Gastrocnemius medialis (tissue), 4 donors: ENCODE measurements around the gene MMD2. TPM values are rescaled to one million over a fixed set of nuclear protein-coding genes. Genes with fewer than 3 reads are reported as not detected.

Experiments
- ATAC-seq, 2 donors: fragments of 150-250 bp; one replicate each; pipeline ENCODE4 v1.9.1; 2016
- DNase-seq, 2 donors: peaks; one replicate each; pipeline ENCODE4 v3.0.0-alpha.2; 2019
- H3K27ac ChIP-seq, 4 donors: fragments of 200-600 bp; sonication (generic); 1 replicate in 1 of 4; 2 replicates in 3 of 4; pipeline ENCODE4 v1.5.1; 2016 to 2018; ENCODE audit warnings: mild to moderate bottlenecking in 2 of 4, moderate library complexity in 1 of 4
- H3K27me3 ChIP-seq, 3 donors: fragments of 200-600 bp; sonication (generic) in 2 of 3; 1 replicate in 1 of 3; 2 replicates in 2 of 3; pipeline versions ENCODE4 v1.5.1 to v1.6.0; 2016 to 2019; ENCODE audit warnings: mild to moderate bottlenecking in 1 of 3, moderate library complexity in 1 of 3
- H3K36me3 ChIP-seq, 2 donors: fragments of 200-600 bp; sonication (generic) in 1 of 2; one replicate each; pipeline ENCODE4 v1.5.1; 2017 to 2018
- H3K4me1 ChIP-seq, 2 donors: fragments of 200-600 bp; sonication (generic) in 1 of 2; one replicate each; pipeline ENCODE4 v1.5.1; 2016 to 2017; ENCODE audit warnings: mild to moderate bottlenecking in 2 of 2
- H3K4me3 ChIP-seq, 4 donors: fragments of 200-600 bp; sonication (generic) in 3 of 4; 1 replicate in 1 of 4; 2 replicates in 3 of 4; pipeline ENCODE4 v1.5.1; 2016 to 2019; ENCODE audit warnings: mild to moderate bottlenecking in 2 of 4
- H3K9me3 ChIP-seq, 3 donors: fragments of 200-600 bp; sonication (generic) in 2 of 3; 1 replicate in 1 of 3; 2 replicates in 2 of 3; pipeline ENCODE4 v1.5.1; 2016 to 2019
- CTCF ChIP-seq, 5 experiments: fragments of 450-650 bp in 3 of 5; fragments of 200-600 bp in 2 of 5; sonication (generic) in 2 of 5; IDR thresholded peaks in 4 of 5; conservative IDR thresholded peaks in 1 of 5; 1 replicate in 4 of 5; 2 replicates in 1 of 5; pipeline ENCODE4 v1.5.1; 2016 to 2019; ENCODE audit warnings: antibody characterized with exemption in 5 of 5, mild to moderate bottlenecking in 3 of 5, moderate library complexity in 3 of 5
- POLR2A ChIP-seq, 2 donors: fragments of 450-650 bp; IDR thresholded peaks; one replicate each; pipeline ENCODE4 v1.6.1; 2017; ENCODE audit warnings: antibody characterized with exemption in 2 of 2, mild to moderate bottlenecking in 2 of 2, moderate library complexity in 2 of 2
- in situ Hi-C, 4 donors: fragments of 200-750 bp; cut with MboI; loops; one replicate each; pipeline versions ENCODE4 v1.15.0 to v1.8.0; 2017; ENCODE audit warnings: low sequenced_read_pairs in 4 of 4
- intact Hi-C: fragments of 100-400 bp; cut with DNase I; formaldehyde crosslinking; loops from one replicate; pipeline ENCODE4 v1.15.1; 2023; ENCODE audit warnings: low total_unique reads
- total RNA-seq, 4 donors: library from RNA; depleted of rRNA; stranded (reverse); fragments of >200 nt; gene quantifications; one replicate each; pipeline versions ENCODE4 v1.1.0 to v1.2.3, GENCODE V29; 2016

The MMD2 gene
- total RNA-seq, 4 donors from 2014 or later, result not detected

DNA sequence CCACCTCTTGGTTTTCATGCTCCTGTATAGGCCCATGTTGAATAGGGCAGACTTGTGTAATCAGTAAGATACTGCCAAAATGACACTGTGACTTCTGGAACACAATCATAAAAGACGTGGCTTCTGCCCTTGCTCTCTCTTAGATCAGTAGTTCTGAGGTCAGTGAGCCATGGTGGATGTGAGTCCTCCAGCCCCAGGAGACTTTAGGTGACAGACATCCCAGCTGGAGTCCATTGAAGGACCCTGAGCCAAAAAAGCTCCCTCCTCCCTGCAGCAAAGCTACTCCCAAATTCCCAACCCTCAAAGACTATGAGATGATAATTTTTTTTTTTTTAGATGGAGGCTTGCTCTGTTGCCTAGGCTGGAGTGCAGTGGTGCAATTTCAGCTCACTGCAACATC lies 72.3 kb downstream of the MMD2 start:
- Histone ChIP-seq H3K36me3 (no peaks in the 10 kb centered on the region), H3K27me3 (peaks cover 0 to 10% (median 4%) of the 10 kb centered on the region in 3 donors), H3K27ac (no peak overlapping the region), H3K4me3 (no peak overlapping the region), H3K9me3 (no peaks in the 10 kb centered on the region), H3K4me1 (peaks cover 0 to 4% of the 10 kb centered on the region in 2 donors)
- in situ Hi-C loops (loop anchor here in 1 of 4 donors (10.0 kb wide), 1 partner anchor 92 kb away; no protein-coding TSS in a partner anchor), intact Hi-C loops (no loop called here)
- ATAC-seq (no peak), DNase-seq (no peak)
- TF ChIP-seq POLR2A (IDR thresholded peaks at IDR 0.05) (no peak), CTCF (IDR thresholded peaks at IDR 0.05 in 4 of 5, conservative IDR thresholded peaks at IDR 0.05 in 1 of 5) (no peak)

DNA sequence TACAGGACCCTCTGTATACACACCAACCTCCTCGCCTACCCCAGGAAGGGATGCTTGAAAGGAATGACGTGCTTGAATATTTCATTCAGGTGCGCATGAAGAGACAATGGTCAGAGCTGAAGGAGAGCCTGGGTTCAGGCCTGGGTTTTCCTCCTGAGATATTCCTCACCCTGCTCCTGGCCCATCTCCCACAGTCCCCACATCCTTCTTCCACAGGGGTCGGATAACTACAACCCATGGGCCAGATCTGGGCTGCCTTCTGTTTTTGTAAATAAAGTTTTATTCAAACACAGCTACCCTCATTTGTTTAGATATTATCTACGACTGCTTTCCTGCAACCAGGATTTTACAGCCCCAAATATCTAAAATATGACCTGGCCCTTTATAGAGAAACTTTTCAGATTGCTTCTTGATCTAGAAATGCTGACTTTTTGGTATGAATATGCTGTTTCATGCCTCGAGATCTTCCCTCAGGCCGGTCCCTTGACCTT lies 73.6 kb downstream of the MMD2 start:
- Histone ChIP-seq H3K4me3 (no peak overlapping the region), H3K27me3 (peaks cover 0 to 10% (median 4%) of the 10 kb centered on the region in 3 donors), H3K27ac (no peak overlapping the region), H3K36me3 (no peaks in the 10 kb centered on the region), H3K4me1 (peaks cover 0 to 4% of the 10 kb centered on the region in 2 donors), H3K9me3 (no peaks in the 10 kb centered on the region)
- no peak for DNase-seq
- in situ Hi-C loops (loop anchor here in 1 of 4 donors (10.0 kb wide), 1 partner anchor 91 kb away; no protein-coding TSS in a partner anchor), intact Hi-C loops (no loop called here)
- TF ChIP-seq POLR2A (IDR thresholded peaks at IDR 0.05), result no peak
- no peak for TF ChIP-seq CTCF (IDR thresholded peaks at IDR 0.05 in 4 of 5, conservative IDR thresholded peaks at IDR 0.05 in 1 of 5)
- ATAC-seq, result no peak

GRCh38 chr7:4884164-4884563 lies 74.8 kb downstream of the MMD2 start:
- H3K4me3 ChIP-seq, result no peak overlapping the region
- no peaks in the 10 kb centered on the region for H3K9me3 ChIP-seq
- in situ Hi-C loops (loop anchor here in 1 of 4 donors (10.0 kb wide), 1 partner anchor 89 kb away; no protein-coding TSS in a partner anchor), intact Hi-C loops (loop anchor here (5.0 kb wide), 1 partner anchor 242 kb away; no protein-coding TSS in a partner anchor)
- no peak for TF ChIP-seq POLR2A (IDR thresholded peaks at IDR 0.05)
- no peak for TF ChIP-seq CTCF (IDR thresholded peaks at IDR 0.05 in 4 of 5, conservative IDR thresholded peaks at IDR 0.05 in 1 of 5)
- ATAC-seq, result no peak
- H3K27ac ChIP-seq, result no peak overlapping the region
- peaks cover 0 to 10% (median 4%) of the 10 kb centered on the region in 3 donors for H3K27me3 ChIP-seq
- peaks cover 0 to 4% of the 10 kb centered on the region in 2 donors for H3K4me1 ChIP-seq
- DNase-seq, result no peak
- no peaks in the 10 kb centered on the region for H3K36me3 ChIP-seq

DNA sequence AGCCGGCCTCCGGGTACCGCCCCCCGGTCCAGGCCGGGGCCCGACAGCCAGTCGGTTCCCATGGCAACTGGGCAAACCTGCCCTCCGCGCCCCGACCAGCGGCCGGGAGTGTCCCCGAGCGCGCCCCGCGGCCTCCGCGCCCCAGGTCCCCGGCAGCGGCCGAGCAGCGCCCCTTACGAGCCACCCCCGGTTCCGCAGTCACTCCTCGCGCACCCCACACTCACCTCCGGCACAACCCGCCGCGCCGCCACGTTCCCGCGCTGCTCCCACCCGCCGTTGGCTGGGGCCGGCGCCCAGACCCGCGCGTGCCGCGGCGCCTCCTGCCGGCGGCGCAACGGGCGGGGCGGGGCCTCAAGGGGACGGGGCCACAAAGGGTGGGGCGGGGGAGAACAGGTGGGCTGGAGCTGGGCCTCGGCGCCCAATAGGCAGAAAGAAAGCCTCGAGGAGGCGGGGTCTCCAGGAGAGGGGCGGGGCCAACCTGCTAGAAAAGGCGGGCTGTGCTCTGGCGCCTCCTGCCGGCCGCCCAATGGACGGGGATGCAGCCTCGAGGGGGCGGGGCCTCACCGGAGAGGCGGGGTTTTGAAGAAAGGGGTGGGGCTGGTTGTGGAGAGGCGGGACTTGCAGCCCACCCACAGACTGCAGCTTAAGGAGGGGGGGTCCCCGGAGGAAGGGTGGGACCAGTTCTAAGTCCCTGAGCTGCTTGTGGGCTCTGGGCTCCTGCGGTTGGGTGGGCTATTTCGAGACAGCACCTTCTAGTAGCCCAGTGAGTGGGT lies 75.4 kb downstream of the MMD2 start, which contains the start of gene RADIL:
Gene RADIL (minus strand): TSS at position 345 of the 773 bp plus-strand sequence. CDS start 5,577 bp downstream, outside the sequence.
- H3K4me3 ChIP-seq, result peak within 1 kb of the TSS; percentile 51 to 66 (median 53)
- ATAC-seq (peak; percentile 72 to 85), DNase-seq (peak; percentile 75 to 88)
- peak within 1 kb of the TSS; percentile 69 to 80 (median 74) for H3K27ac ChIP-seq
- H3K27me3 ChIP-seq, result peaks cover 0 to 10% (median 4%) of the 10 kb centered on the region in 3 donors
- H3K4me1 ChIP-seq, result peaks cover 0 to 4% of the 10 kb centered on the region in 2 donors
- intact Hi-C loops (loop anchor here (2.0 to 5.0 kb wide), 2 partner anchors 35 to 241 kb away; no protein-coding TSS in a partner anchor), in situ Hi-C loops (loop anchor here in 1 of 4 donors (10.0 kb wide), 1 partner anchor 89 kb away; no protein-coding TSS in a partner anchor)
- no peaks in the 10 kb centered on the region for H3K9me3 ChIP-seq
- H3K36me3 ChIP-seq, result no peaks in the 10 kb centered on the region
- TF ChIP-seq CTCF (IDR thresholded peaks at IDR 0.05 in 4 of 5, conservative IDR thresholded peaks at IDR 0.05 in 1 of 5) (peak; percentile 34 to 82 (median 69)), POLR2A (IDR thresholded peaks at IDR 0.05) (peak in 1 of 2 donors; percentile 15)
